IPS DF 6.9 (cell line): ENCODE results near the gene PLEKHM3.

Experiments
- DNase-seq: peaks from one replicate; pipeline ENCODE4 v3.0.0-alpha.2; 2013; ENCODE audit warnings: low read depth, low spot score
- H3K27ac ChIP-seq: one replicate; pipeline ENCODE4 v1.5.1; 2013; ENCODE audit warnings: low read length, control low read depth
- H3K27me3 ChIP-seq: 2 replicates; pipeline ENCODE4 v1.6.1; 2013; ENCODE audit warnings: mild to moderate bottlenecking, low read length; ENCODE audit not compliant: control insufficient read depth, insufficient read depth
- H3K36me3 ChIP-seq: 2 replicates; pipeline ENCODE4 v1.6.1; 2013; ENCODE audit warnings: low read length; ENCODE audit not compliant: control insufficient read depth, insufficient read depth
- H3K4me1 ChIP-seq: 2 replicates; pipeline ENCODE4 v1.6.1; 2013; ENCODE audit warnings: low read length; ENCODE audit not compliant: control insufficient read depth, insufficient read depth
- H3K4me3 ChIP-seq: 2 replicates; pipeline ENCODE4 v1.5.1; 2013; ENCODE audit warnings: mild to moderate bottlenecking, low read length
- H3K9me3 ChIP-seq: 2 replicates; pipeline ENCODE4 v1.6.1; 2013; ENCODE audit warnings: low read length, inconsistent platforms; ENCODE audit not compliant: control insufficient read depth, insufficient read depth
- WGBS: extraction: QIAGEN DNeasy Blood & Tissue Kit; methylation state at CpG from one replicate; pipeline ENCODE4 v1.1.7; 2013; ENCODE audit warnings: mixed read lengths, missing lambda C conversion rate; ENCODE audit not compliant: insufficient read length, insufficient coverage; 5-methylcytosine and 5-hydroxymethylcytosine counted together

PLEKHM3 gene

DNA sequence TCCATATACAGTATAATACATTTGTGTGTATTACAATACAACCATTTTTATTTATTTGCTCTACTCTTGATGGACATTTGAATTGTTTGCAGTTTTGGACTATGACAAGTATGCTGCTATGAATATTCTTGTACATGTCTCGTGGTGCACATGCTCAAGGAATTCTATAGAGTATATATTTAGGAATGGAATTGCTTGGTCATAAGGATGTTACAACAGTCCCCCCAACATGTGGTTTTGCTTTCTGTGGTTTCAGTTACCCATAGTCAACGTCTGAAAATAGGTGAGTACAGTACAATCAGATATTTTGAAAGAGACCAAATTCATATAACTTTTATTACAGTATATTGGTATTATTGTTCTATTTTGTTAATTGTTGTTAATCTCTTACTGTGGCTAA lies 24.1 kb upstream of the PLEKHM3 start:
- WGBS: no CpG with 5 or more reads among the region's 2 CpGs
- Histone ChIP-seq H3K4me3 (no peak overlapping the region), H3K27ac (no peak overlapping the region), H3K4me1 (no peaks in the 10 kb centered on the region), H3K36me3 (no peaks in the 10 kb centered on the region), H3K27me3 (no peaks in the 10 kb centered on the region), H3K9me3 (no peaks in the 10 kb centered on the region)
- DNase-seq: no peak

DNA sequence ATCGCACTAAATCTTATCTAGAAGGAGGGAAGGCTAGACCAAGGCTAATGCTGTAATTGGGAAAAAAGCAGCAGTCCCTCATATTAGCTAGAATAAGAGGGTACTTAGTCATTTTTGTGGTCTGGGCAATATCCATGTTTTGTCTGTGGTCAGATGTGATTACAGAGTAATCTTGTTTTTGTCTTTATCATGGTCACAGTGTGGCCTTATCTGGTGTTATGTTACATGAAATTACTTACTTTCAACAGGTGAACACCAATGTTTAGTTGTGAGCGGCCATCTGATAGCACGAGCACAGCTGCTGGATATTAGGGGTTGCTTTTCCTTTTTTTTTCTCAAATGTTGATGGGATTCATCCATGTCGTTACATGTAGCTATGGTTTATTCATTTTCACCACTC lies 23.7 kb upstream of the PLEKHM3 start:
- Histone ChIP-seq H3K27ac (no peak overlapping the region), H3K27me3 (no peaks in the 10 kb centered on the region), H3K36me3 (no peaks in the 10 kb centered on the region), H3K9me3 (no peaks in the 10 kb centered on the region), H3K4me1 (no peaks in the 10 kb centered on the region), H3K4me3 (no peak overlapping the region)
- no peak for DNase-seq
- no CpG with 5 or more reads among the region's 4 CpGs for WGBS

DNA sequence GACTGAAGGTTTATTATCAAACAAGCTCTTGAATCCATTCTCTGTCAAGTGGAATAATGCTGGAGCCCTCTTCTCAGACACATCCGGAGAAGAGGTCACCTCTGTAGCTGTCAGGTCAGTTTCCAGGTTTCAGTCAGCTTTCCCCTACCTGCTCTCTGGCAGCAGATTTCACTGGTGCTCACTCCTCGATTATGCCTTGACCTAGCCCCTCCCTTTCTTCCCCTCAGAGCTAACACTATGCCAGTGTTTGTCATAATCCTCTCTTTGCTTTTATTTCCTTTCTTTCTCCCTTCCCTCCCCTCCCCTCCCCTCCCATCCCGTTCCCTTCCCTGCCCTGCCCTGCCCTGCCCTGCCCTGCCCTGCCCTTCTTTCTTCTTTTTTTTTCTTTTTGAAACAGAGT lies 22.5 kb upstream of the PLEKHM3 start:
- no peak overlapping the region for H3K27ac ChIP-seq
- no peak overlapping the region for H3K4me3 ChIP-seq
- H3K36me3 ChIP-seq: no peaks in the 10 kb centered on the region
- H3K27me3 ChIP-seq: no peaks in the 10 kb centered on the region
- no peak for DNase-seq
- H3K4me1 ChIP-seq: 0 out of 2 replicates have a peak, but pooled peaks cover 1% of the 10 kb centered on the region
- no CpG with 5 or more reads among the region's 3 CpGs for WGBS
- no peaks in the 10 kb centered on the region for H3K9me3 ChIP-seq

DNA sequence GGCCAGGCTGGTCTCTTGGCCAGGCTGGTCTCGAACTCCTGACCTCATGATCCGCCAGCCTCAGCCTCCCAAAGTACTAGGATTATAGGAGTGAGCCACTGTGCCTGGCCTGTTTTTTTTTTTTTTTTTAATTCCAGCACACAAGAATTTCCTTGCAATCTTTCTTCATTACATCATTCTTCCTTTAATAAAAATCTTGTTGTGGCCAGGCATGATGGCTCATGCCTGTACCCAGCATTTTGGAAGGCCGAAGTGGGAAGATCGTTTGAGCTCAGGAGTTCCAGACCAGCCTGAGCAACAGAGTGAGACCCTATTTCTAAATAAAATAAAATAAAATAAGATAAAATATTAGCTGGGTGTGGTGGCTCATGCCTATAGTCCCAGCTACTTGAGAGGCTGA lies 21.4 kb upstream of the PLEKHM3 start:
- WGBS: no CpG with 5 or more reads among the region's 4 CpGs
- Histone ChIP-seq H3K27me3 (no peaks in the 10 kb centered on the region), H3K27ac (no peak overlapping the region), H3K4me1 (peaks cover 3% of the 10 kb centered on the region; the same call in 1 of the 2 replicates), H3K9me3 (no peaks in the 10 kb centered on the region), H3K4me3 (no peak overlapping the region), H3K36me3 (no peaks in the 10 kb centered on the region)
- no peak for DNase-seq

- no peaks in the 10 kb centered on the region for H3K27me3 ChIP-seq
- no peak for DNase-seq
- no CpG with 5 or more reads among the region's 2 CpGs for WGBS
- H3K4me3 ChIP-seq: no peak overlapping the region
- no peak overlapping the region for H3K27ac ChIP-seq
- peaks cover 3% of the 10 kb centered on the region; the same call in 1 of the 2 replicates for H3K4me1 ChIP-seq
- no peaks in the 10 kb centered on the region for H3K9me3 ChIP-seq
- H3K36me3 ChIP-seq: no peaks in the 10 kb centered on the region
Observed at GRCh38 chr2:208042450-208042849, 17.1 kb upstream of the PLEKHM3 start.

- no peaks in the 10 kb centered on the region for H3K27me3 ChIP-seq
- no peaks in the 10 kb centered on the region for H3K9me3 ChIP-seq
- no CpG with 5 or more reads among the region's 3 CpGs for WGBS
- no peak overlapping the region for H3K4me3 ChIP-seq
- H3K36me3 ChIP-seq: no peaks in the 10 kb centered on the region
- H3K27ac ChIP-seq: no peak overlapping the region
- DNase-seq: no peak
- H3K4me1 ChIP-seq: peaks cover 3% of the 10 kb centered on the region; the same call in 1 of the 2 replicates
Observed at GRCh38 chr2:208042041-208042440, 16.7 kb upstream of the PLEKHM3 start.

- no CpG with 5 or more reads among the region's 8 CpGs for WGBS
- Histone ChIP-seq H3K36me3 (no peaks in the 10 kb centered on the region), H3K4me1 (peaks cover 3% of the 10 kb centered on the region; the same call in 1 of the 2 replicates), H3K27ac (no peak overlapping the region), H3K27me3 (no peaks in the 10 kb centered on the region), H3K4me3 (no peak overlapping the region), H3K9me3 (no peaks in the 10 kb centered on the region)
- peak; percentile 67 for DNase-seq
Observed at GRCh38 chr2:208040199-208041171, 15.2 kb upstream of the PLEKHM3 start.

DNA sequence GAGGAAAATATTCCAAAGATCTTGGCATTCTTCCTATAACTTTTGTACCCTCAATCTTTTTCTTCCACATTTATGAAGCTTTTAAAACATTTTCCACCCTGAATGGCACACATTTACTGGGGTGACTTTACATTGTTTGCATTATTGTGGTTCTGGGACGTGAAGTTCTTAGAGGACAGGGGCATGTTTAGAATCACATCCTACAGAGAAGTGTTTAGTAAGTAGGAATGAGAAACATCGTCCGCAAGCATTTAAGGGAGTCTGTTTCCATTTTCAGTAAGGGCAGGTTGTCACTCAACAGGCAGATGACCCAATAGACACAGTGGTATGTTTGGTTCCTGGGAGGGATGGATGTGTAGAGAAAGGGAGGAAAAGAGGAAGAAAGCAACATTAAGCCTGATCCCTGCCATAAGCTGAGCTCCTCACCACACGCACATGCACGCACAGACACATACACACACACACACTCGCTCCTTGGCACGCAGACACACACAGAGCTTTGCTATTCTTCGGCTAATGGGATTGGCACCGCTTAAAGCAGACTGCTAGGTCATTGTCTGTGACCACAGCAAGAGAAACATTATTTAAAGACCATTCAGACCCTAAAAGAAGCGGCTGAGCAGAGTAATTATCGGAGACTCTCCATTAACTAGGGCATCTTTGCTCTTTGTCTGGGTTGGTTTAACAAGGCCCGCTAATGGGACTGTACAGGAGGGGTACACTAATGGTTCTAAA lies 14.2 kb upstream of the PLEKHM3 start:
- WGBS: no CpG with 5 or more reads among the region's 12 CpGs

DNA sequence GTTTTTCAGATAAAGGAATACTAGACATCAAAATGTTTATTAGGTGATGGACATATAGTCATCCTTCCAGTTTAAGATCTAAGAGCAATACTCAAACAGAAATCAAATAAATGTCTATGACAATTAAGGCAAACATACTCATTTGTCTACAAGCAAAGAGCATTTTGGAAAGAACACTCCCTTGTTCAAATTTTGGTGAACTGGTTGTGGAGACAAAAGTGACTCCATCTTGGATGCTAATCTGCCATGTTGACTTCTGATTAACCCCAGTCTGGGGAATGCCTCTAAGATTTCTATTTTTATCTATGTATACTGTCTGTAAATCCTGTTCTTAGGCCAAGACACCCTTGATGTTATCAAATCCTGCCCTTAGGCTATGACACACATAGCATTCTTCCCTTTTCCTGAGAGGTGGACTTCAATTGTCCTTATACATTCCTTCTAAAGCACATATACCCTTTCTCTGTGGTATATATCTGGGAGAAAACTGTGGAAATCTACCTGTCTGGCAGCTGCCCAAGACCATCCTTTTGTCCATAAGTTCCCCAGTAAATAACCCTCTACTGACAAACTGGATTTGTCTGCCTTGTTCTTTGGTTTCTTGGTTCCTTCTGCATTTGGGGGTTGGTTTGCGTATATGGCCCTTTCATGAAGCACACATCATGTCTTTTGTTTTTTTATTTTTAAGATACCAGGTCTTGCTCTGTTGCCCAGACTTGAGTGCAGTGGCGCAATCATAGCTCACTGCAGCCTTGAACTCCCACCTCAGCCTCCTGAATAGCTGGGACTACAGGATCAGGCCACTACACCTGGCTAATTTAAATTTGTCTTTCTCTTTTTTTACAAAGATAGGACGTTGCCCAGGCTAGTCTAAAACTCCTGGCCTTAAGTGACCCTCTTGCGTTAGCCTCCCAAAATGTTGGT lies 12.5 kb upstream of the PLEKHM3 start:
- DNase-seq: no peak
- Histone ChIP-seq H3K27me3 (no peaks in the 10 kb centered on the region), H3K36me3 (no peaks in the 10 kb centered on the region), H3K9me3 (no peaks in the 10 kb centered on the region), H3K4me3 (no peak overlapping the region), H3K4me1 (peaks cover 2% of the 10 kb centered on the region; the same call in 1 of the 2 replicates), H3K27ac (no peak overlapping the region)
- WGBS: no CpG with 5 or more reads among the region's 4 CpGs

More for the DNA sequence above, 14.2 kb upstream of the PLEKHM3 start:
- Histone ChIP-seq H3K4me1 (peaks cover 3% of the 10 kb centered on the region; the same call in 1 of the 2 replicates), H3K27ac (no peak overlapping the region), H3K4me3 (no peak overlapping the region), H3K36me3 (no peaks in the 10 kb centered on the region), H3K27me3 (no peaks in the 10 kb centered on the region), H3K9me3 (no peaks in the 10 kb centered on the region)
- no peak for DNase-seq

- Histone ChIP-seq H3K27me3 (no peaks in the 10 kb centered on the region), H3K36me3 (no peaks in the 10 kb centered on the region), H3K4me3 (no peak overlapping the region), H3K27ac (no peak overlapping the region), H3K4me1 (no peaks in the 10 kb centered on the region), H3K9me3 (no peaks in the 10 kb centered on the region)
- no CpG with 5 or more reads among the region's 4 CpGs for WGBS
- no peak for DNase-seq
Observed at GRCh38 chr2:208036357-208036756, 11.0 kb upstream of the PLEKHM3 start.
